Uterus (tissue), 2 donors: Measurements from ENCODE around the gene FBXL13.

Experiments
- CTCF ChIP-seq, 4 experiments: fragments of 200-600 bp in 2 of 4; fragments of 450-650 bp in 2 of 4; sonication (generic) in 2 of 4; IDR thresholded peaks; one replicate each; pipeline ENCODE4 v1.5.1; 2016 to 2019; ENCODE audit warnings: antibody characterized with exemption in 4 of 4, mild to moderate bottlenecking in 2 of 4, moderate library complexity in 1 of 4
- POLR2A ChIP-seq, 2 donors: fragments of 450-650 bp; IDR thresholded peaks; one replicate each; pipeline ENCODE4 v1.6.1; 2016; ENCODE audit warnings: antibody characterized with exemption in 2 of 2, mild to moderate bottlenecking in 1 of 2, moderate library complexity in 1 of 2

DNA sequence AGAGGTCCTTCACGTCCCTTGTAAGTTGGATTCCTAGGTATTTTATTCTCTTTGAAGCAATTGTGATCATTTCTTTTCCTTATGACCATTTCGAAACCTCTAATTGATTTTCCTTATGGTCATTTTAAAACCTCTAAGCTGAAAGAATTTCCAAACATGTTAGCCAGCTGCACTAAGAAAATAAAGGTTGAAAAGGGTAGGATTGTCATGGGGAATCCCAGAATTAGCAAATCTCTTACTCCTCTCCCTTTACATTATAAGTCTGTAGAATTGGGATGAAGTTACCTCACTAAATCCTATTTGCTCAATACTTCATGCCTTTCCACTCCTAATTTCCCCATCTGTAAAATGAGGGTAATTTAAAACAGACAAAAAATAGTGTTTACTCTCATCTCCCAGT, 246.3 kb downstream of the FBXL13 start:
- no peak for TF ChIP-seq CTCF (IDR thresholded peaks at IDR 0.05)
- no peak for TF ChIP-seq POLR2A (IDR thresholded peaks at IDR 0.05)
